Measurements from ENCODE around the gene TREX2. TPM values are rescaled to one million over a fixed set of nuclear protein-coding genes. Genes with fewer than 3 reads are reported as not detected.

TREX2 gene
- total and polyA plus RNA-seq, 2 of the 8 experiments (the other 6 are each of a cell fraction or from before 2014, with no cell fraction given), result 0.71 to 0.80 TPM

DNA sequence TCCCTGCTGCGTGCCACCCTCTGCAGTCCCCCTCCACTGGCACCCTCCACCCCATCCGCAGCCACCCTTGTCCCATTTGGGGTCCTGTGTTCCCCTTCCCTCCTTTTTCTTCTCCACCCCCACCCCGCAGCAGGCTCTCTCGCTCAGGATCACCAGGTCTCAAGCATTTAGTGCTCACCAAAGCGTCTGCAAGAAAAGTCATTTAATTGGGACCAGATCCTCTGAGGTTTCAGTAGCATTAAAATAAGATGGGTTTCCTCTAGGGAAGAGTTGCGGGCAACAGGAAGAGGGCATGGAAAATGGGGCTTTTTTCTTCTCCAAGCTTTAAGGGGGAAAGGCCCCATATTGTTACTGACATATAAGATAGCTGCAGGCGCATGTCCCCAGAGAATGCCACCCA is 29.4 kb upstream of the TREX2 start (continued):
- TF ChIP-seq BRCA1 (IDR thresholded peaks at IDR 0.05; ENCODE audit: low read depth, low read length) (no peak), SP2 (IDR thresholded peaks at IDR 0.05; ENCODE audit: low read length) (no peak), BCL11A (IDR thresholded peaks at IDR 0.05; ENCODE audit: low read depth in 2 of 2, low read length in 2 of 2) (no peak)

Data from H1 (cell line).